Measurements from ENCODE around the gene GPR150.

DNA sequence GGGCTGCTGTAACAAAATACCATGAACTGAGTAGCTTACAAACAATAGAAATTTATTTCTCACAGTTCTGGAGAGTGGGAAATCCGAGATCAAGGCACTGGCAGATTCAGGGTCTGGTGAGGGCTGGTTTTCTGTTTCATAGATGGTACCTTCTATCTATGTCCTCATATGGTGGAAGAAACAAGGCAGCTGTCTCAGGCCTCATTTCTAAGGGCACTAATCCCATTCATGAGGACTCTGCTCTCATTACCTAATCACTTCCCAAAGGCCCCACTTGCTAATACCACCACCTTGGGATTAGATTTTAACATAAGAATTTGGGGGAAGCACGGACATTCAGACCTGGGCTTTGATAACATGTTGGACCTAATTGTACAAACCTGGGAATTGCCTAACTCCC, 40.2 kb downstream of the GPR150 start:
- TF ChIP-seq CTCF (conservative IDR thresholded peaks at IDR 0.05 in 1 of 2, IDR thresholded peaks at IDR 0.05 in 1 of 2; ENCODE audit: extremely low read depth in 1 of 2, insufficient read depth in 1 of 2, low read depth in 1 of 2, low read length in 2 of 2), result no peak
- no peak for TF ChIP-seq EZH2 (IDR thresholded peaks at IDR 0.05; ENCODE audit: borderline replicate concordance, low read length)
